ENCODE data around the gene CDH20.

DNA sequence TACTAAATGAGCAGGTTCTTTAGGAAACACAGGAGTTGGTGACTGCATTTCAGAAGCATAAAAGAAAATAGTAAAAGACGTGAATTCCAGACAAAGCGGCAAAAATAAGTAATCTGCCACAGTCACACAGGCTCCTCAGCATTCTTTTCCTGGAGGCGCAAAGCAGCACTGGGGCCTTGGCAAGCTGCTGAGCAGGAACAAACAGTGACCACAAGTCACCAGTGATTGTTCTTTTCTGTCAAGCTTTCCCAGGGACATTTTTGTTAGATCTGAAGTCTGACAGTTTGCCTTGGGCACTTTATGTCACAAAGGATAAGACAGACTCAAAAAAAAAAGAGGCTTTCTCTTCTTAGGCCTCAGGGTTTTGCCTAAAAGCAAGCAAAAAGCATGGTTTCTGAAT lies 216.2 kb downstream of the CDH20 start:
- no peak for TF ChIP-seq STAT5B (CRISPR knock-in tag; IDR thresholded peaks at IDR 0.05)
- TF ChIP-seq ZNF879 (CRISPR knock-in tag; IDR thresholded peaks at IDR 0.05): no peak
- TF ChIP-seq, protein P1, sequence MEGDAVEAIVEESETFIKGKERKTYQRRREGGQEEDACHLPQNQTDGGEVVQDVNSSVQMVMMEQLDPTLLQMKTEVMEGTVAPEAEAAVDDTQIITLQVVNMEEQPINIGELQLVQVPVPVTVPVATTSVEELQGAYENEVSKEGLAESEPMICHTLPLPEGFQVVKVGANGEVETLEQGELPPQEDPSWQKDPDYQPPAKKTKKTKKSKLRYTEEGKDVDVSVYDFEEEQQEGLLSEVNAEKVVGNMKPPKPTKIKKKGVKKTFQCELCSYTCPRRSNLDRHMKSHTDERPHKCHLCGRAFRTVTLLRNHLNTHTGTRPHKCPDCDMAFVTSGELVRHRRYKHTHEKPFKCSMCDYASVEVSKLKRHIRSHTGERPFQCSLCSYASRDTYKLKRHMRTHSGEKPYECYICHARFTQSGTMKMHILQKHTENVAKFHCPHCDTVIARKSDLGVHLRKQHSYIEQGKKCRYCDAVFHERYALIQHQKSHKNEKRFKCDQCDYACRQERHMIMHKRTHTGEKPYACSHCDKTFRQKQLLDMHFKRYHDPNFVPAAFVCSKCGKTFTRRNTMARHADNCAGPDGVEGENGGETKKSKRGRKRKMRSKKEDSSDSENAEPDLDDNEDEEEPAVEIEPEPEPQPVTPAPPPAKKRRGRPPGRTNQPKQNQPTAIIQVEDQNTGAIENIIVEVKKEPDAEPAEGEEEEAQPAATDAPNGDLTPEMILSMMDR (CRISPR knock-in tag; IDR thresholded peaks at IDR 0.05): no peak
- TF ChIP-seq ZNF660 (CRISPR knock-in tag; IDR thresholded peaks at IDR 0.05; ENCODE audit: borderline replicate concordance, low read depth): no peak
- no peak for TF ChIP-seq SMAD3 (CRISPR knock-in tag; IDR thresholded peaks at IDR 0.05)
